Ishikawa (cell line): ENCODE data around the gene MSLN.
A peak's percentile ranks its signal among the peaks of the same experiment; 100 is the strongest.

ENCODE experiments used
- CEBPB ChIP-seq: IDR thresholded peaks from 2 replicates; pipeline ENCODE4 v1.6.1; 2012
- CREB1 ChIP-seq: IDR thresholded peaks from 2 replicates; pipeline ENCODE4 v1.6.1; 2012; ENCODE audit warnings: low read depth
- EGR1 ChIP-seq: IDR thresholded peaks from 2 replicates; pipeline ENCODE4 v1.6.1; 2012
- EP300 ChIP-seq: IDR thresholded peaks from 2 replicates; pipeline ENCODE4 v1.6.1; 2012; ENCODE audit warnings: borderline replicate concordance
- FOXM1 ChIP-seq: IDR thresholded peaks from 2 replicates; pipeline ENCODE4 v1.6.1; 2012; ENCODE audit warnings: low read depth, borderline replicate concordance
- MAX ChIP-seq: IDR thresholded peaks from 2 replicates; pipeline ENCODE4 v1.6.1; 2012
- NFIC ChIP-seq: IDR thresholded peaks from 2 replicates; pipeline ENCODE4 v1.6.1; 2012
- RAD21 ChIP-seq: IDR thresholded peaks from 2 replicates; pipeline ENCODE4 v1.6.1; 2012; ENCODE audit warnings: low read depth
- REST ChIP-seq: IDR thresholded peaks from 2 replicates; pipeline ENCODE4 v1.6.1; 2012; ENCODE audit warnings: low read depth, mild to moderate bottlenecking
- TAF1 ChIP-seq: IDR thresholded peaks from 2 replicates; pipeline ENCODE4 v1.6.1; 2012; ENCODE audit warnings: low read depth, mild to moderate bottlenecking
- TCF12 ChIP-seq: IDR thresholded peaks from 2 replicates; pipeline ENCODE4 v1.6.1; 2012; ENCODE audit warnings: low read depth
- TEAD4 ChIP-seq: IDR thresholded peaks from 2 replicates; pipeline ENCODE4 v1.6.1; 2012
- USF1 ChIP-seq: IDR thresholded peaks from 2 replicates; pipeline ENCODE4 v1.6.1; 2012
- YY1 ChIP-seq: IDR thresholded peaks from 2 replicates; pipeline ENCODE4 v1.6.1; 2012; ENCODE audit warnings: low read depth
- ZBTB7A ChIP-seq: IDR thresholded peaks from 2 replicates; pipeline ENCODE4 v1.6.1; 2012; ENCODE audit warnings: low read depth

The MSLN gene

GRCh38 chr16:718389-718788 is 42.1 kb upstream of the MSLN start:
- TF ChIP-seq RAD21 (no peak), EP300 (no peak), USF1 (no peak)

GRCh38 chr16:718922-719321 is 41.6 kb upstream of the MSLN start:
- TF ChIP-seq TAF1: no peak
- TF ChIP-seq RAD21: no peak

- TF ChIP-seq EP300: no peak
- no peak for TF ChIP-seq TAF1
- no peak for TF ChIP-seq USF1
- no peak for TF ChIP-seq YY1
- no peak for TF ChIP-seq TCF12
- TF ChIP-seq NFIC: no peak
- no peak for TF ChIP-seq FOXM1
- TF ChIP-seq EGR1: no peak
- no peak for TF ChIP-seq MAX
- no peak for TF ChIP-seq REST
- TF ChIP-seq CREB1: no peak
- no peak; the same call in none of the 2 replicates for TF ChIP-seq RAD21
- TF ChIP-seq CEBPB: no peak
- no peak for TF ChIP-seq TEAD4
- TF ChIP-seq ZBTB7A: no peak
These were observed 40.6 kb upstream of the MSLN start for GRCh38 chr16:719815-720446.

- TF ChIP-seq YY1: no peak
- TF ChIP-seq MAX: peak; percentile 36; the same call in 1 of the 2 replicates
These were observed 40.0 kb upstream of the MSLN start for GRCh38 chr16:720447-720989.

- TF ChIP-seq CEBPB: no peak
- no peak for TF ChIP-seq REST
- no peak; the same call in 1 of the 2 replicates for TF ChIP-seq TCF12
- peak; percentile 25; the same call in 1 of the 2 replicates for TF ChIP-seq TAF1
- TF ChIP-seq EGR1: no peak
- no peak for TF ChIP-seq EP300
- peak; percentile 49 for TF ChIP-seq USF1
- TF ChIP-seq YY1: 0 out of 2 replicates have a peak, but pooled peaks have one; percentile 10
- TF ChIP-seq TEAD4: 0 out of 2 replicates have a peak, but pooled peaks have one; percentile 26
- TF ChIP-seq ZBTB7A: 0 out of 2 replicates have a peak, but pooled peaks have one; percentile 73
- TF ChIP-seq NFIC: peak; percentile 82; the same call in 1 of the 2 replicates
- peak; percentile 100 for TF ChIP-seq MAX
These were observed 39.4 kb upstream of the MSLN start, which contains the start of gene ANTKMT for GRCh38 chr16:720990-721764. TSS of gene ANTKMT (plus strand) at chr16:721146. CDS start at chr16:721275, 129 bp downstream.
